HG02642 (cell line): ENCODE measurements around the gene FARS2.
"Not testable (repeated sequence)": the region's sequence is repeated elsewhere in the genome, so short reads cannot be mapped to it uniquely, and the experiment has no call there.

Experiments used
- ATAC-seq: cut with Tn5 transposase; IDR thresholded peaks from one replicate; pipeline ENCODE4 v1.9.1; 2021; ENCODE audit warnings: mild to moderate bottlenecking; ENCODE audit not compliant: unreplicated experiment, poor library complexity

FARS2 gene

GRCh38 chr6:5672581-5673011 lies 411.3 kb downstream of the FARS2 start:
- no peak for ATAC-seq

- no peak for ATAC-seq
These were observed 411.9 kb downstream of the FARS2 start for GRCh38 chr6:5673019-5673790.

GRCh38 chr6:5674141-5674540 lies 412.8 kb downstream of the FARS2 start:
- ATAC-seq = no peak

GRCh38 chr6:5674721-5675120 lies 413.4 kb downstream of the FARS2 start:
- ATAC-seq = no peak

GRCh38 chr6:5676701-5677100 lies 415.4 kb downstream of the FARS2 start:
- ATAC-seq = no peak

GRCh38 chr6:5677219-5678000 lies 416.1 kb downstream of the FARS2 start:
- no peak for ATAC-seq

GRCh38 chr6:5679270-5679669 lies 418.0 kb downstream of the FARS2 start:
- no peak for ATAC-seq

GRCh38 chr6:5679691-5680090 lies 418.4 kb downstream of the FARS2 start:
- no peak for ATAC-seq

GRCh38 chr6:5680095-5680494 lies 418.8 kb downstream of the FARS2 start:
- no peak for ATAC-seq

GRCh38 chr6:5681480-5681879 lies 420.2 kb downstream of the FARS2 start:
- ATAC-seq = no peak

GRCh38 chr6:5682530-5682929 lies 421.2 kb downstream of the FARS2 start:
- ATAC-seq = no peak

GRCh38 chr6:5683747-5684146 lies 422.4 kb downstream of the FARS2 start:
- ATAC-seq = not testable (repeated sequence)

- ATAC-seq = no peak
These were observed 423.2 kb downstream of the FARS2 start for GRCh38 chr6:5684320-5685053.

GRCh38 chr6:5693225-5694145 lies 432.2 kb downstream of the FARS2 start:
- ATAC-seq = no peak

- ATAC-seq = no peak
These were observed 434.2 kb downstream of the FARS2 start for GRCh38 chr6:5695260-5696245.

- no peak for ATAC-seq
These were observed 436.2 kb downstream of the FARS2 start for GRCh38 chr6:5697508-5697907.

GRCh38 chr6:5698318-5698717 lies 437.0 kb downstream of the FARS2 start:
- no peak for ATAC-seq

- not testable (repeated sequence) for ATAC-seq
These were observed 437.8 kb downstream of the FARS2 start for GRCh38 chr6:5699064-5699463.

- no peak for ATAC-seq
These were observed 439.9 kb downstream of the FARS2 start for GRCh38 chr6:5701174-5701573.
